H9 (cell line): ENCODE data around the gene OAS3. TPM values are rescaled to one million over a fixed set of nuclear protein-coding genes. Genes with fewer than 3 reads are reported as not detected.

Experiments
- DNase-seq: peaks from one replicate; pipeline ENCODE4 v3.0.0-alpha.2; 2017
- H2AFZ ChIP-seq: one replicate; pipeline ENCODE4 v1.6.1; 2013; ENCODE audit warnings: mild to moderate bottlenecking, low read length, control low read depth, moderate library complexity
- H2AK5ac ChIP-seq: 2 replicates; pipeline ENCODE4 v1.6.1; 2013; ENCODE audit warnings: low read length, control low read depth, mixed read lengths; ENCODE audit not compliant: insufficient read length
- H2BK120ac ChIP-seq: one replicate; pipeline ENCODE4 v1.6.1; 2013; ENCODE audit warnings: low read depth, mild to moderate bottlenecking, low read length, control low read depth, inconsistent platforms; ENCODE audit not compliant: poor library complexity, severe bottlenecking
- H2BK12ac ChIP-seq: 2 replicates; pipeline ENCODE4 v1.6.1; 2013; ENCODE audit warnings: low read length, control low read depth, mixed read lengths, low read depth; ENCODE audit not compliant: insufficient read length
- H2BK15ac ChIP-seq: 2 replicates; pipeline ENCODE4 v1.6.1; 2013; ENCODE audit warnings: low read depth, low read length, control low read depth
- H2BK20ac ChIP-seq: one replicate; pipeline ENCODE4 v1.6.1; 2013; ENCODE audit warnings: low read depth, mild to moderate bottlenecking, low read length, control low read depth, inconsistent platforms; ENCODE audit not compliant: poor library complexity, severe bottlenecking
- H2BK5ac ChIP-seq: 2 replicates; pipeline ENCODE4 v1.6.1; 2013; ENCODE audit warnings: low read length, control low read depth, mixed read lengths; ENCODE audit not compliant: insufficient read length
- H3K14ac ChIP-seq: 2 replicates; pipeline ENCODE4 v1.6.1; 2013; ENCODE audit warnings: low read length, control low read depth; ENCODE audit not compliant: insufficient read depth
- H3K18ac ChIP-seq: 2 replicates; pipeline ENCODE4 v1.6.1; 2013; ENCODE audit warnings: low read depth, mild to moderate bottlenecking, mixed read lengths, low read length, control low read depth; ENCODE audit not compliant: insufficient read length
- H3K23ac ChIP-seq: 2 replicates; pipeline ENCODE4 v1.6.1; 2013; ENCODE audit warnings: low read length, control low read depth, mixed read lengths, low read depth; ENCODE audit not compliant: insufficient read length
- H3K23me2 ChIP-seq: 2 replicates; pipeline ENCODE4 v1.6.1; 2013; ENCODE audit warnings: low read depth, mild to moderate bottlenecking, mixed read lengths, low read length, control low read depth; ENCODE audit not compliant: insufficient read length, poor library complexity, severe bottlenecking
- H3K27ac ChIP-seq: 2 replicates; pipeline ENCODE4 v1.5.1; 2013; ENCODE audit warnings: low read length, control low read depth, mixed read lengths, low read depth; ENCODE audit not compliant: insufficient read length
- H3K27me3 ChIP-seq: 2 replicates; pipeline ENCODE4 v1.6.1; 2013; ENCODE audit warnings: low read length, control low read depth, inconsistent platforms; ENCODE audit not compliant: insufficient read depth
- H3K4ac ChIP-seq: 2 replicates; pipeline ENCODE4 v1.6.1; 2013; ENCODE audit warnings: low read depth, mild to moderate bottlenecking, control low read depth, inconsistent platforms, low read length, moderate library complexity
- H3K4me1 ChIP-seq: 2 replicates; pipeline ENCODE4 v1.6.1; 2013; ENCODE audit warnings: low read length, control low read depth, inconsistent platforms; ENCODE audit not compliant: insufficient read depth
- H3K4me2 ChIP-seq: 2 replicates; pipeline ENCODE4 v1.6.1; 2013; ENCODE audit warnings: low read length, control low read depth, mixed read lengths; ENCODE audit not compliant: insufficient read length, insufficient read depth
- H3K56ac ChIP-seq: 2 replicates; pipeline ENCODE4 v1.6.1; 2013; ENCODE audit warnings: low read depth, mild to moderate bottlenecking, mixed read lengths, low read length, control low read depth; ENCODE audit not compliant: insufficient read length
- H3K79me1 ChIP-seq: 2 replicates; pipeline ENCODE4 v1.6.1; 2013; ENCODE audit warnings: low read depth, mild to moderate bottlenecking, moderate library complexity, low read length, control low read depth, inconsistent platforms; ENCODE audit not compliant: insufficient read depth, poor library complexity, severe bottlenecking
- H3K79me2 ChIP-seq: 2 replicates; pipeline ENCODE4 v1.6.1; 2013; ENCODE audit warnings: low read length, control low read depth, inconsistent platforms; ENCODE audit not compliant: insufficient read depth
- H3K9ac ChIP-seq: 2 replicates; pipeline ENCODE4 v1.6.1; 2013; ENCODE audit warnings: low read length, control low read depth, mixed read lengths; ENCODE audit not compliant: insufficient read length; ENCODE audit errors: extremely low read depth
- H3K9me3 ChIP-seq: one replicate; pipeline ENCODE4 v1.6.1; 2013; ENCODE audit warnings: low read depth, low read length, inconsistent platforms; ENCODE audit not compliant: control insufficient read depth
- H3T11ph ChIP-seq: one replicate; pipeline ENCODE4 v1.6.1; 2013; ENCODE audit warnings: mild to moderate bottlenecking, low read length, control low read depth, inconsistent platforms
- H4K20me1 ChIP-seq: one replicate; pipeline ENCODE4 v1.6.1; 2013; ENCODE audit not compliant: control insufficient read depth, insufficient read length, insufficient read depth
- H4K5ac ChIP-seq: 2 replicates; pipeline ENCODE4 v1.6.1; 2013; ENCODE audit warnings: low read depth, mild to moderate bottlenecking, mixed read lengths, low read length, control low read depth; ENCODE audit not compliant: insufficient read length
- H4K8ac ChIP-seq: replicated peaks from 2 replicates; pipeline ENCODE4 v1.6.1; 2013; ENCODE audit warnings: low read length, control low read depth, mixed read lengths, low read depth; ENCODE audit not compliant: insufficient read length
- H4K91ac ChIP-seq: 2 replicates; pipeline ENCODE4 v1.6.1; 2013; ENCODE audit warnings: low read depth, mild to moderate bottlenecking, moderate library complexity, mixed read lengths, low read length, control low read depth; ENCODE audit not compliant: insufficient read length
- H3K27ac Mint-ChIP-seq, 3 experiments: 2 replicates in 2 of 3; 3 replicates in 1 of 3; pipeline ENCODE4 v1.8.0; 2020 to 2021; ENCODE audit warnings: mixed read lengths in 3 of 3, mild to moderate bottlenecking in 1 of 3, moderate library complexity in 1 of 3
- H3K27me3 Mint-ChIP-seq: 2 replicates; pipeline ENCODE4 v1.8.0; 2021; ENCODE audit warnings: low read depth, mild to moderate bottlenecking, moderate library complexity, mixed read lengths
- H3K36me3 Mint-ChIP-seq, 3 experiments: 2 replicates in 2 of 3; 3 replicates in 1 of 3; pipeline ENCODE4 v1.8.0; 2020 to 2021; ENCODE audit warnings: low read depth in 3 of 3, mixed read lengths in 3 of 3; ENCODE audit not compliant: insufficient read depth in 1 of 3
- H3K4me1 Mint-ChIP-seq, 2 experiments: 2 replicates each; pipeline ENCODE4 v1.8.0; 2020; ENCODE audit warnings: mixed read lengths in 2 of 2
- H3K4me3 Mint-ChIP-seq, 2 experiments: 2 replicates in 1 of 2; 3 replicates in 1 of 2; pipeline ENCODE4 v1.8.0; 2020 to 2021; ENCODE audit warnings: mild to moderate bottlenecking in 2 of 2, mixed read lengths in 2 of 2, moderate library complexity in 1 of 2
- H3K9me3 Mint-ChIP-seq, 2 experiments: 2 replicates in 1 of 2; 3 replicates in 1 of 2; pipeline ENCODE4 v1.8.0; 2020; ENCODE audit warnings: mild to moderate bottlenecking in 2 of 2, mixed read lengths in 2 of 2, moderate library complexity in 1 of 2
- CTCF ChIP-seq: fragments of 200-600 bp; sonication (generic); conservative IDR thresholded peaks from 3 replicates; pipeline ENCODE4 v1.8.0; 2021; ENCODE audit warnings: antibody characterized with exemption, mild to moderate bottlenecking
- WGBS: extraction: QIAGEN DNeasy Blood & Tissue Kit; methylation state at CpG from one replicate; pipeline ENCODE4 v1.1.7; 2013; ENCODE audit warnings: missing lambda C conversion rate, low lambda C conversion rate, mixed read lengths; ENCODE audit not compliant: insufficient read length; ENCODE audit errors: extremely low coverage; 5-methylcytosine and 5-hydroxymethylcytosine counted together
- total RNA-seq: library from RNA; stranded (reverse); gene quantifications from 2 replicates; pipeline ENCODE4 v1.2.1, GENCODE V29; 2021

OAS3 gene
- total RNA-seq, 1 experiment from 2014 or later, result 0.81 TPM

DNA sequence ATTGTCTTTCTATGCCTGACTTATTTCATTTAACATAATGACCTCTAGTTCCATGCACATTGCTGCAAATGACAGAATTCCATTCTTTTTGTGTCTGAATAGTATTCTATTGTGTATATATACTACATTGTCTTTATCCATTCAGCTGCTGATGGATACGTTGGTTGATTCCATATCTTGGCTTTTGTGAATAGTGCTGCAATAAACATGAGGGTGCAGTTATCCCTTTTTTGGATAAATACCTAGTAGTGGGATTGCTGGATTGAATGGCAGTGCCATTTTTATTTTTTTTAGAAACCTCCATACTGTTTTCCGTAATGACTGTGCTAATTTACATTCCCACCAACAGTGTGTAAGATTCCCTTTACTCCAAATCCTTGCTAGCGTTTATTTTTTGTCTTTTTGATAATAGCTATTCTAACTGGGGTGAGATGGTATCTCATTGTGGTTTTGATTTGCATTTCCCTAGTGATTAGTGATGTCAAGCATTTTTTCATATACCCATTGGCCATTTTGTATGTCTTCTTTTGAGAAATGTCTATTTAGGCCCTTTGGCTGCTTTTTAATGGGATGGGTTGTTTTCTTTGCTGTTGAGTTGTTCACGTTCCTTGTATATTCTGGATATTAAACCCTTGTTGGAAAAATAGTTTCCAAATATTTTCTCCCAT, 42.4 kb downstream of the OAS3 start:
- no peak overlapping the region for H3K27ac Mint-ChIP-seq
- Histone ChIP-seq H3K79me1 (no peaks in the 10 kb centered on the region), H3K23me2 (no peaks in the 10 kb centered on the region), H3K4ac (no peak overlapping the region), H2AFZ (no peak overlapping the region), H3K79me2 (no peaks in the 10 kb centered on the region), H2BK5ac (no peak overlapping the region), H3K14ac (no peak overlapping the region), H3K4me1 (no peaks in the 10 kb centered on the region; the same call in 1 of the 2 replicates), H2BK15ac (no peak overlapping the region), H4K5ac (no peak overlapping the region), H3K56ac (no peak overlapping the region), H4K20me1 (no peaks in the 10 kb centered on the region), H3K27me3 (no peaks in the 10 kb centered on the region), H2BK12ac (no peak overlapping the region), H3T11ph (no peak overlapping the region), H4K8ac (no peak overlapping the region), H2BK120ac (no peak overlapping the region), H3K18ac (no peak overlapping the region), H2BK20ac (no peak overlapping the region), H3K4me2 (no peak overlapping the region), H2AK5ac (no peak overlapping the region), H3K23ac (no peak overlapping the region), H3K27ac (no peak overlapping the region), H3K9ac (no peak overlapping the region), H4K91ac (no peak overlapping the region), H3K9me3 (no peaks in the 10 kb centered on the region)
- 0 out of 2 replicates have a peak, but pooled peaks cover 2% of the 10 kb centered on the region for H3K27me3 Mint-ChIP-seq
- peaks cover 0 to 7% of the 10 kb centered on the region in 2 experiments; a peak in 2 of 4 replicates for H3K4me1 Mint-ChIP-seq
- WGBS, result no CpG with 5 or more reads among the region's 4 CpGs
- no peak for TF ChIP-seq CTCF
- no peak for DNase-seq
- H3K4me3 Mint-ChIP-seq, result no peak overlapping the region
- H3K9me3 Mint-ChIP-seq, result peaks cover 8 to 9% of the 10 kb centered on the region in 2 experiments
- peaks cover 0 to 4% (median 2%) of the 10 kb centered on the region in 3 experiments; a peak in 4 of 7 replicates for H3K36me3 Mint-ChIP-seq
